GM21786 (cell line): Measurements from ENCODE around the gene NFATC2.

Experiments used
- ATAC-seq: cut with Tn5 transposase; IDR thresholded peaks from one replicate; pipeline ENCODE4 v1.9.1; 2021; ENCODE audit not compliant: unreplicated experiment

NFATC2 gene

DNA sequence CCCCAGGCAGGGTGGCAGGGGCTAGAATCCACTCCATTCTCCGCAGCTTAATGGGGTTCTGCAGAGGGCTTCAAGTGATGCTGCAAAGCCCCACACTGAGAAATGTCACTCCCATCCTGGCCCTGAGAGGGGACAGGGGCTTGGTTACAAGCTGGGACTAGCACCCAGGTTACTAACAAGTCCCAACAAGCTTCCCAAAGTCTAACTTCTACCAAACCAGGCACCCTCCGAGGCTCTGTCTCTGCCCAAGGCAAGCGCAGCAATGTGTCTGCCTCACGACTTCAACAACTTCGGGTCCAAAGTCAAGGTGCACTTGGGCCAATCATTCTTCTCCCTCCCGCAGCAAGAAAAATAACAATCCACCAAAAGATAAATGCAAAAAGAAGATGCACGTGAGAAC is 45.6 kb downstream of the NFATC2 start:
- no peak for ATAC-seq

DNA sequence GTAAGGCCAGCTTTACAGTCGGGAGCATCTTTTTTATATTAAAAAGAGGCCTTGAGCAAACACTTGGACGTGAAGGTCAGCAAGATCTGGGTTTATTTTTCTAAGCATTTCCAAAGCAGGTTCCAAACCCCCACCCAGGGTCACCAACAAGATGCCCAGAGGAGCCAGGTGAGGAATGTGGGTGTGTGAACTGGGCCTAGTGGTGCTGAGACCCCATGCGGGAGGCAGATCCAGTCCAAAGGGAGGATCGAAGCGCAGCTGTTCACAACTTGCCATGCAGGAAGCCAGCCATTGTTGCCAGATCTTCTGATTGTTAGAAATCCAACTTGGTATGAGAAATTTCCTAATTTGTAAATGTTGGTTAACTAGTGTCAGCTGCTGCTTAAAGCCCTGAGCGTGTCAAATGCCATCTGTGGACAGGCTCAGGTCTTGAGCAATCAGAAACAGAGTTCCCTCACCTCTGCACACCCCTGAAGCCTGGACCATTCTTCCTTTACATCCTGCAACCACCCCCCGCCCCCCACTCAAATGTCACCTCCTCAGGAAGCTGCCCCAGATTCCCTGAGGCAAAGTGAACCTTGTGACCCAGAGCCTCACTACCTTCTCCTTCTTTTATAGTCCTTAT is 46.5 kb downstream of the NFATC2 start:
- ATAC-seq = no peak

DNA sequence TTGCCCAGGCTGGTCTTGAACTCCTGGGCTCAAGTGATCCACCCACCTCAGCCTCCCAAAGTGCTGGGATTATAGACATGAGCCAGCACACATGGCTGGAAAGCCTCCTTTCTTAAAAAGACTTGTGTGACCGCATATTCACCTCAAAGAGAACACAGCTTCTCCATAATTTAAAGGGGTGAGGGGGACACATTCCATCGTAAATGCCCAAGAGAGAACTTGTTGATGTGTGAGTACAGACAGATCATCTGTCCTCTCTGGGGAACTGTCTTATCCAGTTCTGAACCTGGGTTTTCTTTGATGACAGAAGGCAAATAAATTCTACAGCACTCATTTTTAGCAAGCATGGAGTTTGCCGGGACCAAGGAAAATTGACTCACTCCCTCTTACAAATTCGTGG is 47.2 kb downstream of the NFATC2 start:
- ATAC-seq = no peak

DNA sequence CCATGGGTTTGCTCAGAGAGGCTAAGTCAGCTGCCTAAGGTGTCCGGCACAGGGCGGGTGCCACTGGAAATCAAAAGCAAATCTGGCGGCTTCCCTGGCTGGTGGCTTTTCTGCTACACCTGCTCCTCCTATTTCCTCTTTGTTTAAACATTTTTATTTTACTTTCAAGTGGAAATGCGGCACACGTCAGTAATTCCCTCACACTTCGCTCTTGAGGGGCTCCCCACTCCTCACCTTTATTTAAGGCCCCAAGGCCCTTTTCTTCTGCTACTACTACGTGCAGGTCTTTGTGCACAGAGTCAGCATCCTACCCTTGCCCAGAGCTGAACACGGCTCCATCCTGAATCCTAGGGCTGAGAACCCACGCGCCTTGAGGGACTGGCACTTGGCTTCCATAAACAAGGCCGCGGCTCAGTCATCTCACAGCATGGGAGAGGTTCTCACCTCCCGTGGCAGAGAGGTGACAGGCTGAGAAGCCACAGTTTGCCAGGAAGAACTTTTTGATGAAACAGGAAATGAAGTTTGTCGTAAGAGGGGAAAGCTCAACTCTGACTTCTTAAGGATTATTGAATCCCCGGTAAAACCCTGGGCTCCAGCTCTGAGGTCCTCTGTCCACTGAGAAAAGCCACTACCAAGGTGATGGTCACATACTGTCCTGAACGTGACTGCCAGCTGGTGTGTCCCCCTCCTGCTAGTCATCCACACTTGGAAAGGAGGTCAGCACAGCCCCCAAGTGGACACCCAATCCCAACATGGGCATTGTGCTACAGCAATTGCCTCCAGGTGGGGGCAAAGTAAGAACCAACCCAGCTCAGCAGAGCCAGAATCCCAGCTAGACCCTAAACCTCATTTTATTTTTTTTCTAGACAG is 48.0 kb downstream of the NFATC2 start:
- ATAC-seq = no peak

DNA sequence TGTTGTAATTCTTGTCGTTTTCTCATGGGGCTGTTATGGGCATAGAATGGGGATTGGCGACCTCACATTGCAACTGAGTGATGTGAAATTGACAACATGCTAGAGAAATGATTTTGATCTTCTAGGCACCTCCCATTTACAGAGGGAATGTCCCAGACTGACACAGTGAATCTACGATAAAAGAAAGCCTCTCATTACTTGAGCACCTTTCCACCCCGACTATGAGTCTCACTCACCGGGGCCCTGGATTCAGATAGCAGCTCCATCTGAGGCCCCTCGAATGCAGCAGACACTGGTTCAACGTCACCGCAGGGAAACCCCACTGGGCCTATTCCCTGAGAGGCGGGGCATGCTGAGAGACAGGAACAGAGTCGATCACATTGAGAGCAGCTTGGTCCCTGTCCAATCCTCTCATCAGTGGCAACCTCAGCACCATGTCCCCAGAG is 49.1 kb downstream of the NFATC2 start:
- ATAC-seq = no peak

DNA sequence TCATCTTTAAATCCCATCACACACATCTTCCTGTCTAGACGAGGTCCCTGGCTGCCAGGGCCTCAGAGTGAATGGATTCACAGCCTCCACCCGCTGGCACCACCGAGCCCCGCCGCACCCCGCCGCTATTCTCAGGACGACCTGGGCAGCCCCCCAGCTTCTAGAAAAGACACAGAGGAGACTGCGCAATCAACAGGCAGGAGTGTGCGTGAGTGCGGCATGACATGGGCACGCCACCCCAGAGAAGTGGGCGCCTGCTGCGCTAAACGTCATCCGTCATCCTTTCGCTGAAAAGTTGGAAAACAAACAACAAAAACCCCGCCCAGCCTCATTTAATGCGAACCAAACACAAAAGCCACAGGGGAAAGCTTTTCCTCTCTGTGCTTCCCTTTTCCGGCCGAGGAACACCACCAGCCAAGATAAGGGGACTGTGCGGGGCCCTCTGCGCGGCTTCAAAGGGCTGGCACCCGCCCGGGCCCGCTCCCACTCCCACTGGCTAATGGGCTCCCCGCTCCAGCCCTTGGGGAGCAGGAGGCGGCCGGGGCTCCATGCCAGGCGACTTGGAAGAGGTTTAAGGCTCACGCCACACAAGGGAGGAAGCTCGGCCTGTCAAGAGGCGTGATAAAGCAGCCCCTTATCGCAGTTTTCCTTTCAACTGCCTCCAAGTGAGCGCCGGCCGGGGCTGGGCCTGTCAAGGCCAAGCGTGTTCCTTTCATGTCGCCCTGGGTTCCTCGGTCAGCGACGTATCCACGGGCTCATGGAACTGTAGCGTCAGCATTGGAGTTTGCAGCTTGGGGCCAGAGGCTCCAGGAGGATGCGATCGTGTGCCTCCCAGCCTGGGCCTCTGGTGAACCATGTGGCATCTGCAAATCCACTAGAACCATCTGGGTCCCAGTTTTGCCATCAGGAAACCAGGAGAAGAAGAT is 50.1 kb downstream of the NFATC2 start:
- ATAC-seq = no peak

DNA sequence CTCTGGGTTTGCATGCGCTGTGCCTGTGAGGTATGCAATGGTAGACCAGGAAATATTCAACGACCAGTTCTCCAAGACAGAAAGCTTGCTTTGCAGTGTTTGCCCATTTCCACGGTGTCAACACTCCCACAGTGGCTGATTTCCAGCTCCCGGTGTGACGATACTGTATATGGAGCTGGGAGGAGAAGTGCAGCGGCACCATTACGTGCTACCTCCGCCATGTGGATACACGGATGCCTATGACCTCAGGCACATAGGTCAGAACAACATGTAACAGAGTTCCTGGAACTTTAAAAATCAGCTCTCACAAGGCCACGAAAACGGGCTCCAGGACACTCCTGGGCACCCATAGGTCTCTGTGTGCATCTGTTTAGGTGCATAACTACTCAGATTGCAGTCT is 51.1 kb downstream of the NFATC2 start:
- no peak for ATAC-seq

DNA sequence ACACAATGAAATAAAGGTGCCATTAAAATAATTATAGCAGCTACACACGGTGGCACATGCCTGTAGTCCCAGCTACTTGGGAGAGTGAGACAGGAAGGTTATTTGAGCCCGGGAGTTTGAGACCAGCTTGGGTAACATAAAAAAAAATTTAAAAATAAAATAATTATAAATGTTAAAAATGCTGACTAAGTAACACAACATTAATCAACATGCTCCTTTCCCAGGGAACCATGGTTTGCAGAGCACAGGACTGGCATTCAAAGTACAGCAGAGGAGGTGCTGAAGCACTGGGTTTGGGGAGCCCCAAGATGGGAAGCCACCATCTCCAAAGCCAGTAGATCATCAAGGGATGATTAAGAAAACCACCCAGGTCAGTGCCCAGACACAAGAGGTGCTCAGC is 51.9 kb downstream of the NFATC2 start:
- ATAC-seq = no peak

DNA sequence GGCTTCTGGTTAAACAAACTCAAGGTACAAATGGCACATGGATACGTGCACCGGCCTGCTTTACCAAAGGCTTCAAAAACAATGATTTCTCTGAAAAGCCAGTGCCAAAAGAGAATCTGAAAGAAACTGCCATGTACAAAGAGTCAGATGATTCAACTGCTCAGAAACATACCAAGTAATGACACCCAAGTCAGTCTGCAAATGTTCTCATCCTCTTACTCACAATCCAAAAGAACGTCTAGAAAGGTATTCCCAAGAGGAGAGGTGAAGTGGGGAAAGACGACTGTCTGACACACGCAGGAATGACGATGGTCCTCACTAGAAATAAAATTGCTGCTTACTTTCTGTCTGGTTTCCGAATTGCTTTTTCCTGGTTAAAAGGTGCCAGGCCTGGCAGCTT is 52.9 kb downstream of the NFATC2 start:
- ATAC-seq = no peak

DNA sequence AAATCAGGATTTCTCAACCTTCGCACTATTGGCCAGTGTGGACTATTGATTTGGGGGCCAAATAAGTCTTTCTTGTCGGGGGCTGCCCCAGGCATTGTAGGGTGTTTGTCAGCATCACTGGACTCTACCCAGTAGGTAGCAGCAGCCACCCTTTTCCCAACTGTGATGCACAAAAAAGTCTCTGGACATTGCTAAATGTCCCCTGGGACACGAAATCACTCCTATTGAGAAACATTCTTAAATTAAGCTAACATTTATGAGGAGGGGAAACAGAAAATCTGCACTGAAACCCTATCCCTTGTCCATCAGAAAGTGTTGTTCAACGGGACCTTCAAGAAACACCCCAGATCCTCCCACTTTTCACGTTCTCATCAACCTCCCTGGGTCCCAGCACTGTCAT is 54.2 kb downstream of the NFATC2 start:
- no peak for ATAC-seq

DNA sequence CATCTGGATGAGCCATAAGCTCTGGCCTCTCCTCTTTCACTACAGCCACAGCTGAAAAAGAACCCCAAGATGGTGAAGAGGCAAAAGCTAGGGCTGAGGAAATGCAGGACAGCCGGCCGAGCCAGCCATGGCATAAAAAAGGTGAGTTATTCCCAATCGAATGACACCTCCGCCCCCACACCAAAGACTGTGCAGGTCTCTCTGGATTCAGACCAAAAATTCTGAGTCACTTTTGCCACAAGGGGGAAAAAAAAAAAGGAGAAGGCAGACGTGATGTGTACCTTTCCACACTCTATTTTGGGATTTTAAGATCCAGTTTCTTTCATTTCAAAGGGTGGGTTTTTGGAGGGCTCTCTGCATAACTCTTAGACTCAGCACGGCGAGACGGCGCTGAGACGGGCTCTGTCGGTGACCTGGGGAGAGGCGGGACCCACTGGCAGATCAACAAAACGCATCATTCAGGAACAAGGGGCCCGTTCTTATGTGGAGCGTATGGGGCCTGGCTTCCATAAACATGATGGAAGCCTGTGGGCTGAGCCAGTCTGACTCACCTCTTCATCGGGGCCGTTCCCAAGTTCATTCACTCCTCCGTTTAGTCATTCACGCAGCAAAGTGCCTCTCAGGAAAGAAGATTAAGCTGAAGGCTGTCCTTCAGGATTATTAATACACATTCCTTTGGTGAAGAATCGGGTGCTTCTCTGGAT is 54.8 kb downstream of the NFATC2 start:
- no peak for ATAC-seq

DNA sequence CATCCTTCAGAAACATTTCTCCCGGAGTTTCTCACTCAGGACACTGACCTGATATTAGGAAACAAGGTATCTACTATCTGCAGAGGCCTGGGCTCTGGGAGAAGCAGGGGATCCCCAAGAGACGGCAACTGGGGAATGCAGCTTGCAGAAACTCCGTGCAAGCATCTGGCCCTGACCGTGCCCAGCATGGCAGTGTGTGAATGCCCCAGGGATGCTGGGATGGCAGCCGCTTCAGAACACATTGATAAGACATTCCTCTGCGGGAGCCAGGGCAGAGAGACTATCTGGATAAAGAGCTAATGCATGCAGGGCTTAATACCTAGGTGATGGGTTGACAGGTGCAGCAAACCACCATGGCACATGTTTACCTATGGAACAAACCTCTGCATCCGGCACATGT is 55.4 kb downstream of the NFATC2 start:
- ATAC-seq = no peak

DNA sequence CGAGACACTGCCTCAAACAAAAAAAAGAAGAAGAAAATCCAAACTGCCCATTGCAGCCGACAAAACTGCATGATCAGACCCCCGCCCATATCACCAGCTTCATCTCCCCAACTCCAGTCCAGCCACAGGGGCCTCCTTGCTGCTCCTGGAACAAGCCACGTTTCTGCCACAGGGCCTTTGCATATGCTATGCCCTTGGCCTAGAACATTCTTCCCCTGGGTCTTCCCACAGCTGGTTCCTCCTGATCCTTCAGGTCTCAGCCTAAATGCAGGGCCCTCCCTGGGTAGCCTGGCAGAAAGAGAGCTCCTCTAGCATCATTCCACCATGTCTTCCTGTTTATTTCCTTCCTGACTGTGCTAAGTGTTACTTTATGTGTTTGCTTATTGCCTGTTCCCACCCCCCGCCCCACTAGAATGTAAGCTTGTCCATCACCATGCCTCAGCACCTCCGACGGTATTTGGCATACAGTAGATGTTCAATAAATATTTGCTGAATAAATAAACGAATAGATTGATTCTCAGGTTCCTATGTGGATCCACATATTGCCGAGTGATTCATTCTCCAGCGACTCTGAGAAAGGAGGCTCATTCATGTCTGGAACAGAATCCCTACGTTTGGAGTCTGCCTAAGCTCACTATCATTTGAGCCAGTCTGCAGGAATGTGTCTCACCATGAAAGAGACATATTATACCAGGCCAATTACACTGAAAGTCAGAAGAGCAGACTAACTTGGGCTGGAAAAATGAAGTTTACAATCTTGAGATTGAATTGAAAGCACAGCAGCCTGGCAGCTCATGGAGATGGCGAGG is 56.1 kb downstream of the NFATC2 start:
- no peak for ATAC-seq

DNA sequence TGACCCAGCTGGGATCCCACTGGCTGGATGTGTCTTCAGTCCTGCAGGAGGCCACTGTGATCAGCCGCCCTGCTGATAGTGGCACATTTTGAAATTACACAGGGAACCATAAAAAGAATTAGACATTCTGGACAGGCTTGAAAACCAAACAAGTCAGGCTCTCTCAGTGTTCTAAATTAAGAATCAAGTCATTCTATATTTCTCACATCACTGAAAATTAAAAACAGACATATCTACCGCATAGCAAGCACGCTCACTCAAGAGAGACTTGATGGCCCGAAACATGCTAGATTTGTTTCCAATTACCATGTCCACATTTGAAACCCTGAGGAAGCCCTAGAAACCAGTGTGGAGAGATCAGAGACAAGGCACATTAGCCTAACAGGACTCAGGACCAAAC is 57.7 kb downstream of the NFATC2 start:
- ATAC-seq = no peak

DNA sequence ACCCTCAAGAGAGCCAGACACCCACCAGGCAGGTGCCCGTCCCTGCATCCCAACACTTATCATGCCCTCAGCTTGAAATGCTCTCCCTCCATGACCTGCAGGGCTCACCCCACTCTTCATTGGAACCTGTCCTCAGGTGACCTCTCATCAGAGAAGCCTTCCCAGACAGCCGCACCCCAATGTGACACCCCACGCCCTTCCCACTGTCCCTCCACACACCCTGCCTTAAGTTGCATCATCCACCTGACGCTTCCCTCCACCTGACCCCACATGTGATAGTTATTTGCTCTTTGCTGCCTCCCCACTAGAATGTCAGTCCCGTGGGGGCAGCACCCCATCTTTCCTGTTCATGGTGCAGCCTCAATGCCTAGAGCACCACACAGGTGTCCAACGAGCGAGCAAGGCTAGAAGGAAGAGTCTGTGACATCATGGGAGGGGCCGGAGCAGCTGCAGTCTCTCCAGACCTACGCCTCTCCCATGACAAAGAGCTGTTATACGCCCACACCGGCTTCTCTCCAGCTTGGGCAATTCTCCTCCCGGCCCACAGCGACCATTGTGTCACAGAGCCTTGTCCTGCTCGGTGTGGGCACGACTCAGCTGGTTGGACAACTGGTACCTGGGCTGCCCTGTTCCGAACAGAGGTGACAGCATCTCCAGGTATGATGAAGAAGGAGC is 58.2 kb downstream of the NFATC2 start:
- no peak for ATAC-seq

DNA sequence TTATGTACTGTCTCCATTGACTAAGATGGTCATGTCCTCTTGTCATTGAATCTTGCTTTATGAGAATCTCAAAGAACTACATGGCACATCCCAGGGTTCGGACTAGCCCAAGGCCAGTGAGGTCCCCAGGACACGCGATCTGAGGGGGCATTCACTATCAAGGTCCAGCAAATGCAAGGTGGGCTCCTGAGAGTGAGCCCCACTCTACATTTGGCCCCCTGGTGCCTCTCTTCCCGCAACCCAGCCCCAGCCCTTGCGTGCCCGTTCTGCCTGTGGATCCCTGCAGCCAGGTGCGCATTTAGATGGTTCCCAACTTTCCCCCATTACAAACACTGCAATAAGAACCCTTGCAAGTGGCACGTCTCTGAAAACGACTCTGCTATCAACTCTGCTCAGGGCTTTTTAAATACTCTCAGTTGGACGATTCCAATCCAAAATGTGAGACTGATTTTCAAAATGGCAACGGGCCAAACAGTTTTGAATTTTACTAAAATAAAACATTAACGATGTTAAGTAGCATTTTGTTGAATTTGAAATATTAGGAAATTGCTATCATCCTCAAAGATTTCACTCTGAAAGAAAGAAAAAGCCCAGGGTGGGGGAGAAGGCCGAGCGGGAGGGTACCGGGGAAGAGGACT is 59.6 kb downstream of the NFATC2 start:
- ATAC-seq = no peak

DNA sequence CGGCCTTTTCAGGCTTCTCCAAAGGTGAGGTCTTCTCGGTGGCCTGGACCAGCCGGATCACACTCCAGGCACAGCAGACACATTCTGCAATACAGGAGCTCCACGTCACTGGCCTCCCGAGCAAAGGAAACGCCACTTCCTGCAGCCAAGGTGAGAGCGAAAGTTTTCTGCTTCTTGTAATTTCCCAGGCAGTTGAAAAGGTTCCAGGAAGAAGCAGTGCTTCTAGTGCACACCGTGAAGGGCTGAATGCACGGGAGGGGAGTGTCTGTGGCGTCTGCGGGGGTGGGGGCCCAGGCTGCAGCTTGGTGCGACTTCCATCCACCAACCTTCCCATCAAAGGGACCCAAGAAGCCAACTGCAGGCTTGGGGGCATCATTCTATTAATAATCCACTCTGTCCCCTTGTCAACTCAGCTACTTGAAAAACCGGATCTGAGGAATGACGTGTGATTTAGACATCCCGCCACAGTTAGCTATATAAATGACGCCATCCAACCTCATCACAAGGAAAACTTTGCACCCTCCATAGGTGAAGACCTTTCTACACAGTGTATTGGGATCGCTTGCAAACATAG is 61.1 kb downstream of the NFATC2 start:
- ATAC-seq = no peak

DNA sequence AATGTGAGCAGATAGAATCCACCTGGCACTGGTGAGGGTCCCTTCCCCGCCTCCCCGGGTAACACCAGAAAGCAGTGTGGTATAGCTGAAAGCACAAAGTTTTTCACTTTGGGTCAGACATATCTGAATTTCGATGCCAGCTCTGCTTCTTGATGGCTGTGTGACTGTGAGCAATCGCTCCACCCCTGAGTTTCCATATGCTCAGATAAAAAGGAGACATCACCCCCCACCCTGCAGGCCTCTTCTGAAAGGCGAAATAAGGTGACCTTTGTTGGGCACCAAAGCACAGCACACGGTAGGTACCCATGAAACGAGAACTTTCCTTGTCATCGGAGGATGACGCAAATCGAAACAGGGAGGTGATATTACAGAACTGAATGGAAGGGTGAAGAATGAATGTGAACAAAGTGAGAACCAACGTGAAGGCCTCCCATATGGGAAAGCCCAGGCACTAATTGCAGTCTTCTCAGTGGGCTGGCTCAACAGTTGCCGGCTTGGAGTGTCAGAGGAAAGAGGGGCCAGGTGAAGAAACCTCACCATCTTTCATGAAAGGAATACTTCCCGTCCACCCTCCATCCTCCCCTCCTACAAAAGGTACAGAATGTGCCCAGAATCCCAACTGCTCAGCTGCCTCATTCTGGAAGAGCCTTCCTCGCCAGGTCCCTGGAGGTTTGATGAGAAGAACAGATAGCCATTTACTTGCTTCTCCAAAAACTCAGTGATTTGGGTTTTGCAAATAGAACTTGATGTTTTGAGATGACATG is 61.8 kb downstream of the NFATC2 start:
- ATAC-seq = peak; percentile 75
